ENCODE measurements around the gene ZNRF1. TPM values are rescaled to one million over a fixed set of nuclear protein-coding genes. Genes with fewer than 3 reads are reported as not detected.

ZNRF1 gene
- total RNA-seq, 1 donor from 2014 or later: 115 TPM

DNA sequence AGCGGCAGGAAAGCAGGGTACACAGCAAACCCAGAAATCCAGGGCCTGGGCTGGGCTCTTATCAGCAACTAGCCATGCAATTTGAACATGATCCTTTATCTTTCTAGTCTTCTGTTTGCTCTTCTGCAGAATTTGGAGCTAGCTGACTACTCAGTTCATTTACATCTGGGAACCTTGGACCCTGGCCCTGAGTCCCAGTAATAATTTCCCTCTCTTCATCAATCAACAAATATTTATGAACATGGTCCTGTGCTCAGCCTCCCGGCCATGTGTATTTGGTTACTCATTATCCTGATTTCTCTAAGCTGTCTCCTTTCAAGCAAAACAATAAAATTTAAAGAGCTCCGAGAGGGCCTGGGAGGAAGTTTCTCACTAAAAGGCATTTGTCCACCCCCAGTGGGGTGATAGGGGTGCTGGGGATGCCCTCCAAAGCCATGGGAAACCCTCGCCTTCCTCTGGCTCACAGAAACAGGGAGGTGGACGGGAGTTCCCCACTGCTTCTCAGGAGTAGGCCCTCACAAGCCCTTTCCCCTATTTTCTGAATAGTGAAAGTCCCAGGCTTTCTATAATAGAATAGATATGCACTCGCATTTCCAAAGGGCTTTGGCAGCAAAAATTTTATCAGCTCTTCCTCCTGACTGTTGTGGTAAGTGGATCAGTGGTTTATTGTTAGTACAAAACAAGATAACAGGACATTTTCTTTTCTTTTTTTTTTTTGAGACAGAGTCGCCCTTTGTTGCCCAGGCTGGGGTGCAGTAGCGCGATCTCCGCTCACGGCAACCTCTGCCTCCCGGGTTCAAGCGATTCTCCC lies 7.0 kb upstream of the ZNRF1 start:
- DNase-seq (ENCODE audit: low spot score): no peak
- Mint-ChIP-seq H3K27me3 (ENCODE audit: unreplicated experiment) (peaks cover 3% of the 10 kb centered on the region), H3K4me1 (ENCODE audit: unreplicated experiment) (peaks cover 10% of the 10 kb centered on the region), H3K27ac (ENCODE audit: unreplicated experiment) (no peak overlapping the region), H3K9me3 (ENCODE audit: unreplicated experiment) (no peaks in the 10 kb centered on the region), H3K36me3 (ENCODE audit: low read depth, unreplicated experiment) (no peaks in the 10 kb centered on the region), H3K4me3 (ENCODE audit: unreplicated experiment) (no peak overlapping the region)
- TF ChIP-seq CTCF (IDR thresholded peaks at IDR 0.05; ENCODE audit: unreplicated experiment): no peak

DNA sequence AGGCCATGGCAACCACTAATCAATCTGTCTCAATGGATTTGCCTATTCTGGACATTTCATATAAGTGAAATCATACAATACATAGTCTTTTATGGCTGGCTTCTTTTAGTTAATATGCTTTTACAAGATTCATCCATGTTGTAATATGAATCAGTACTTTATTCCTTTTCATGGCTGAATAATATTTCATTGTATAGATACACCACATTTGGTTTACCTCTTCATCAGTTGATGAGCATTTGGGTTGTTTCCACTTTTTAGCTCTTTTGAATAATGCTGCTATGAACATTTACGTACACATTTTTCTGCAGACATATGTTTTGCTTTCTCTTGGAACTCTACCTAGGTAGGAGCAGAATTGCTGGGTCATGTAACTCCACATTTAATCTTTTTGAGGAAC lies 2.8 kb upstream of the ZNRF1 start:
- H3K4me1 Mint-ChIP-seq (ENCODE audit: unreplicated experiment): peaks cover 21% of the 10 kb centered on the region
- H3K4me3 Mint-ChIP-seq (ENCODE audit: unreplicated experiment): no peak overlapping the region
- H3K27ac Mint-ChIP-seq (ENCODE audit: unreplicated experiment): no peak overlapping the region
- no peak for DNase-seq (ENCODE audit: low spot score)
- H3K27me3 Mint-ChIP-seq (ENCODE audit: unreplicated experiment): peaks cover 6% of the 10 kb centered on the region
- H3K9me3 Mint-ChIP-seq (ENCODE audit: unreplicated experiment): no peaks in the 10 kb centered on the region
- H3K36me3 Mint-ChIP-seq (ENCODE audit: low read depth, unreplicated experiment): peaks cover 4% of the 10 kb centered on the region
- no peak for TF ChIP-seq CTCF (IDR thresholded peaks at IDR 0.05; ENCODE audit: unreplicated experiment)

GRCh38 chr16:74997042-74997491 lies 1.8 kb upstream of the ZNRF1 start:
- no peak for DNase-seq (ENCODE audit: low spot score)
- peaks cover 24% of the 10 kb centered on the region for H3K4me1 Mint-ChIP-seq (ENCODE audit: unreplicated experiment)
- no peak for TF ChIP-seq CTCF (IDR thresholded peaks at IDR 0.05; ENCODE audit: unreplicated experiment)
- peaks cover 6% of the 10 kb centered on the region for H3K36me3 Mint-ChIP-seq (ENCODE audit: low read depth, unreplicated experiment)
- H3K27me3 Mint-ChIP-seq (ENCODE audit: unreplicated experiment): peaks cover 9% of the 10 kb centered on the region
- H3K4me3 Mint-ChIP-seq (ENCODE audit: unreplicated experiment): no peak overlapping the region
- H3K27ac Mint-ChIP-seq (ENCODE audit: unreplicated experiment): no peak overlapping the region
- no peaks in the 10 kb centered on the region for H3K9me3 Mint-ChIP-seq (ENCODE audit: unreplicated experiment)

GRCh38 chr16:74999219-74999608 lies 390 bp downstream of the ZNRF1 start:
- TF ChIP-seq CTCF (IDR thresholded peaks at IDR 0.05; ENCODE audit: unreplicated experiment): no peak
- no peaks in the 10 kb centered on the region for H3K9me3 Mint-ChIP-seq (ENCODE audit: unreplicated experiment)
- H3K27me3 Mint-ChIP-seq (ENCODE audit: unreplicated experiment): peaks cover 6% of the 10 kb centered on the region
- peak overlapping the region; percentile 85 for H3K4me3 Mint-ChIP-seq (ENCODE audit: unreplicated experiment)
- no peak overlapping the region for H3K27ac Mint-ChIP-seq (ENCODE audit: unreplicated experiment)
- peaks cover 44% of the 10 kb centered on the region for H3K4me1 Mint-ChIP-seq (ENCODE audit: unreplicated experiment)
- DNase-seq (ENCODE audit: low spot score): no peak
- peaks cover 18% of the 10 kb centered on the region for H3K36me3 Mint-ChIP-seq (ENCODE audit: low read depth, unreplicated experiment)
